Esophagus squamous epithelium (tissue), 4 donors: Measurements from ENCODE around the gene TBX5.

Experiments
- CTCF ChIP-seq, 6 experiments: fragments of 450-650 bp in 4 of 6; fragments of 200-600 bp in 2 of 6; sonication (generic) in 2 of 6; IDR thresholded peaks; one replicate each; pipeline ENCODE4 v1.5.1; 2016 to 2019; ENCODE audit warnings: antibody characterized with exemption in 6 of 6, mild to moderate bottlenecking in 4 of 6, moderate library complexity in 4 of 6
- POLR2A ChIP-seq, 4 donors: fragments of 450-650 bp; IDR thresholded peaks; one replicate each; pipeline ENCODE4 v1.6.1; 2017; ENCODE audit warnings: antibody characterized with exemption in 4 of 4, mild to moderate bottlenecking in 4 of 4, moderate library complexity in 3 of 4

- TF ChIP-seq CTCF (IDR thresholded peaks at IDR 0.05): no peak
- no peak for TF ChIP-seq POLR2A (IDR thresholded peaks at IDR 0.05)
These were observed 34.2 kb downstream of the TBX5 start for GRCh38 chr12:114371733-114372132.
